Fibroblast of lung (primary cell): ENCODE data around the gene LAMA4.

Experiments used
- EZH2 ChIP-seq: IDR thresholded peaks from 2 replicates; pipeline ENCODE4 v1.5.1; 2012; ENCODE audit warnings: low read length, control low read depth, mild to moderate bottlenecking; ENCODE audit errors: missing control alignments
- TF ChIP-seq, protein P1 (sequence below), 2 donors: IDR thresholded peaks in 1 of 2; conservative IDR thresholded peaks in 1 of 2; 1 replicate in 1 of 2; 2 replicates in 1 of 2; pipeline ENCODE4 v1.5.1; 2011 to 2012; ENCODE audit warnings: low read length in 2 of 2, control low read depth in 1 of 2, inconsistent platforms in 1 of 2, low read depth in 1 of 2, mild to moderate bottlenecking in 1 of 2

DNA sequence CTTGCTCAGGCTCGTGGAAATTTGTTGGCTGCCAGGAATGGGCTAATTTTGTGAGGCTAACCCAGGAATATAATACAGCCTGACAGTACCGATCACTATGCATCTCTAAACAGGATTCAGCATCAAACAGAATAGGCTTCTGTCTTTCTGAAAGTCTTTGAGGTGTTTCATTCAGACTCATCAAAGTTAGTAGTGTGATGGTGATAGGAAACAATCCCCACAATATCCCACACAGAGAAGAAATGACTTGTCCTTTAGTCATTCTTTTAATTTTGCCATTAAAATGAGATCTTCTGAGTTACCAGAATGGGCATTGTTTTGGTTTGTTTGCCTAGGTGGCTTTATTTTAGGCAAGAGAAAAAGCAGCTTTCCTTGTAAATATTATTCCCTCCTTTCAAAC is 112.7 kb downstream of the LAMA4 start:
- TF ChIP-seq, protein P1, sequence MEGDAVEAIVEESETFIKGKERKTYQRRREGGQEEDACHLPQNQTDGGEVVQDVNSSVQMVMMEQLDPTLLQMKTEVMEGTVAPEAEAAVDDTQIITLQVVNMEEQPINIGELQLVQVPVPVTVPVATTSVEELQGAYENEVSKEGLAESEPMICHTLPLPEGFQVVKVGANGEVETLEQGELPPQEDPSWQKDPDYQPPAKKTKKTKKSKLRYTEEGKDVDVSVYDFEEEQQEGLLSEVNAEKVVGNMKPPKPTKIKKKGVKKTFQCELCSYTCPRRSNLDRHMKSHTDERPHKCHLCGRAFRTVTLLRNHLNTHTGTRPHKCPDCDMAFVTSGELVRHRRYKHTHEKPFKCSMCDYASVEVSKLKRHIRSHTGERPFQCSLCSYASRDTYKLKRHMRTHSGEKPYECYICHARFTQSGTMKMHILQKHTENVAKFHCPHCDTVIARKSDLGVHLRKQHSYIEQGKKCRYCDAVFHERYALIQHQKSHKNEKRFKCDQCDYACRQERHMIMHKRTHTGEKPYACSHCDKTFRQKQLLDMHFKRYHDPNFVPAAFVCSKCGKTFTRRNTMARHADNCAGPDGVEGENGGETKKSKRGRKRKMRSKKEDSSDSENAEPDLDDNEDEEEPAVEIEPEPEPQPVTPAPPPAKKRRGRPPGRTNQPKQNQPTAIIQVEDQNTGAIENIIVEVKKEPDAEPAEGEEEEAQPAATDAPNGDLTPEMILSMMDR (conservative IDR thresholded peaks at IDR 0.05 in 1 of 2, IDR thresholded peaks at IDR 0.05 in 1 of 2; ENCODE audit: low read depth in 1 of 2, low read length in 2 of 2), result no peak
- TF ChIP-seq EZH2, result no peak
